Ovary (tissue), 9 donors: ENCODE measurements around the gene ITGB1BP1. TPM values are rescaled to one million over a fixed set of nuclear protein-coding genes. Genes with fewer than 3 reads are reported as not detected.

Experiments used
- DNase-seq, 5 donors: peaks; one replicate each; pipeline ENCODE4 v3.0.0-alpha.2; 2019 to 2020
- H3K27ac ChIP-seq, 2 donors: fragments of 200-600 bp; one replicate each; pipeline versions ENCODE4 v1.5.1 to v1.8.0; 2019 to 2022
- H3K27me3 ChIP-seq: fragments of 200-600 bp; one replicate; pipeline ENCODE4 v1.8.0; 2022
- H3K36me3 ChIP-seq: fragments of 200-600 bp; sonication (generic); one replicate; pipeline ENCODE4 v1.5.1; 2019
- H3K4me1 ChIP-seq: one replicate; pipeline ENCODE4 v1.8.1; 2013; ENCODE audit warnings: mild to moderate bottlenecking, moderate library complexity; ENCODE audit not compliant: insufficient read depth
- H3K4me3 ChIP-seq: fragments of 200-600 bp; sonication (generic); one replicate; pipeline ENCODE4 v1.5.1; 2017
- H3K9me3 ChIP-seq, 2 donors: fragments of 200-600 bp in 1 of 2; sonication (generic) in 1 of 2; one replicate each; pipeline versions ENCODE4 v1.5.1 to v1.8.1; 2013 to 2019; ENCODE audit warnings: mild to moderate bottlenecking in 1 of 2, moderate library complexity in 1 of 2
- CTCF ChIP-seq, 3 donors: fragments of 450-650 bp in 2 of 3; fragments of 200-600 bp in 1 of 3; IDR thresholded peaks; one replicate each; pipeline versions ENCODE4 v1.5.1 to v1.8.0; 2016 to 2022; ENCODE audit warnings: antibody characterized with exemption in 3 of 3, mild to moderate bottlenecking in 1 of 3
- EP300 ChIP-seq: sonication (generic); formaldehyde crosslinking; IDR thresholded peaks from one replicate; pipeline ENCODE4 v1.6.1; 2017; ENCODE audit warnings: antibody characterized with exemption
- POLR2A ChIP-seq: fragments of 450-650 bp; IDR thresholded peaks from one replicate; pipeline ENCODE4 v1.6.1; 2017; ENCODE audit warnings: antibody characterized with exemption, mild to moderate bottlenecking, moderate library complexity
- WGBS, 3 donors: extraction: QIAGEN DNeasy Blood & Tissue Kit in 1 of 3; methylation state at CpG; one replicate each; pipeline versions ENCODE4 v1.1.5 to v1.1.7; 2013 to 2017; 5-methylcytosine and 5-hydroxymethylcytosine counted together
- intact Hi-C, 4 donors: fragments of 100-400 bp; cut with DNase I; formaldehyde crosslinking; loops; one replicate each; pipeline versions ENCODE4 v1.11.0 to v1.15.1; 2022 to 2023
- polyA plus RNA-seq, 2 donors: library from polyadenylated mRNA; stranded (reverse); fragments of 200-250 nt in 1 of 2; fragments of 350-450 nt in 1 of 2; fragmentation: Illumina TruSeq in 1 of 2; extraction: RNeasy Lipid Tissue Mini Kit (QIAGEN cat#74804) in 1 of 2; gene quantifications; one replicate each; pipeline ENCODE4 v1.2.3, GENCODE V29; 2013 to 2014
- total RNA-seq, 7 donors: library from RNA; depleted of rRNA in 2 of 7; stranded (reverse); fragments of >200 nt in 2 of 7; fragmentation: NEBNext Ultra II Directional in 3 of 7; extraction: Animal tissue kit (Norgen Biotek cat#: 25700) in 3 of 7; gene quantifications; one replicate each; pipeline versions ENCODE4 v1.1.0 to v1.2.4, GENCODE V29; 2016 to 2023
- donor health status: DM: no; HTN: no; CAD: no; lungs with moderate emphysema.
- donor health status: DM: no; HTN: no; CAD: no.
- donor health status: Bipolar disorder and iron deficiency.
- donor health status: DM: yes; HTN: yes; CAD: no.
- donor health status: DM: no; HTN: no; CAD: no.
- donor health status: DM: yes; HTN: yes; CAD: no.

ITGB1BP1 gene
- total and polyA plus RNA-seq, 9 donors: 14.5 to 82.2 (median 64.5) TPM

DNA sequence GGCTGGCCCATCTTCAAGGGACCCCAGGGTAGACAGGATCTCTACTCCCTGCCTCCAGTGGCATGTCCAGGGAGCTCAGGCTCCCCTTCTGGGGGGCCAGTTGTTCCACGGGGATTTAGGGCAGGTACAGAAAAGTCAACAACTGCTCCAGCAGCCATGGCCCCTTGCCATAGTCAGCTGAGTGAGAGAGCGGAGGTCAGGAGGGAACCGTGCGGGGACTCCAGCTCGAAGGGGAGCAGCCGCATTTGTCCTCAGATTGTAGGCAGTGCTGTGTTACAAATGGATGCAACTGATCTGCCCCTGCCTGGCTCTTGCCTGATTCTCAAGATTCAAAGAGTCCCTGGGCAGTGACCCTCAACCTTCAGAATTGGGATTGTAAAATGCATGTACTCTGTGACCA is 49.9 kb downstream of the ITGB1BP1 start:
- Histone ChIP-seq H3K4me3 (no peak overlapping the region), H3K4me1 (no peaks in the 10 kb centered on the region), H3K9me3 (no peaks in the 10 kb centered on the region), H3K27ac (no peak overlapping the region), H3K27me3 (no peaks in the 10 kb centered on the region), H3K36me3 (no peaks in the 10 kb centered on the region)
- intact Hi-C loops: loop anchor here in 2 of 4 donors (5.0 to 10.0 kb wide), 2 partner anchors 229 to 231 kb away; no protein-coding TSS in a partner anchor
- no peak for TF ChIP-seq CTCF (IDR thresholded peaks at IDR 0.05)
- no peak for TF ChIP-seq POLR2A
- no peak for TF ChIP-seq EP300
- no peak for DNase-seq
- WGBS, 3 donors: 74 to 81% (median 76%) methylated on average over 6 of the region's 6 CpGs

GRCh38 chr2:9373047-9373446 is 50.3 kb downstream of the ITGB1BP1 start:
- H3K36me3 ChIP-seq: no peaks in the 10 kb centered on the region
- intact Hi-C loops: loop anchor here in 2 of 4 donors (5.0 to 10.0 kb wide), 2 partner anchors 228 to 231 kb away; no protein-coding TSS in a partner anchor

DNA sequence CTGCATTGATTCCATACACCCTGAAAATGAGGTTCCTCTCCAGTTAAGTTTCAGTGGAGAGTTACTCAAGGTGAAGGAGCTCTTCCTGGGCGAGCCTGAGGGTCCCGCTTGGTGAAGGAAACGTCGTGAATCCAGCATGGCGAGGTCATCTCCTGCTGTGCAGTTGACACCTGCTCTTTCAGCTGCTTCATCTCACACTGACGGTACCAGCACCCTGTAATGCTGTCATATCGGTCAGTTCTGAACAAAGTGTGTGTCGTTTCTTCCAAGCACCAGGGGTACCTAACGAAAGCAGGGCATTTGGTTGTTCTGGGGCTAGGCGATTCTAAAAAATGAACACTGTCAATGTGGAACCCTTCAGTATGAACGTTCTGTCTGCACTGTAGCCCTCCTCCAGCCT is 52.6 kb downstream of the ITGB1BP1 start:
- intact Hi-C loops: loop anchor here in 2 of 4 donors (5.0 to 10.0 kb wide), 2 partner anchors 226 to 228 kb away; no protein-coding TSS in a partner anchor
- DNase-seq: no peak
- no peaks in the 10 kb centered on the region for H3K36me3 ChIP-seq
- no peak for TF ChIP-seq POLR2A
- H3K4me1 ChIP-seq: no peaks in the 10 kb centered on the region
- H3K27me3 ChIP-seq: no peaks in the 10 kb centered on the region
- no peak overlapping the region for H3K4me3 ChIP-seq
- 88 to 89% (median 88%) methylated on average over 11 of the region's 11 CpGs for WGBS, 3 donors
- no peaks in the 10 kb centered on the region for H3K9me3 ChIP-seq
- H3K27ac ChIP-seq: no peak overlapping the region

More at GRCh38 chr2:9373047-9373446, 50.3 kb downstream of the ITGB1BP1 start:
- no peaks in the 10 kb centered on the region for H3K27me3 ChIP-seq
- no peaks in the 10 kb centered on the region for H3K4me1 ChIP-seq
- no peak for DNase-seq
- TF ChIP-seq EP300: no peak
- TF ChIP-seq POLR2A: no peak
- TF ChIP-seq CTCF (IDR thresholded peaks at IDR 0.05): no peak
- H3K9me3 ChIP-seq: no peaks in the 10 kb centered on the region
- no peak overlapping the region for H3K4me3 ChIP-seq
- WGBS, 3 donors: 95 to 97% (median 97%) methylated on average over 17 of the region's 17 CpGs
- H3K27ac ChIP-seq: no peak overlapping the region

DNA sequence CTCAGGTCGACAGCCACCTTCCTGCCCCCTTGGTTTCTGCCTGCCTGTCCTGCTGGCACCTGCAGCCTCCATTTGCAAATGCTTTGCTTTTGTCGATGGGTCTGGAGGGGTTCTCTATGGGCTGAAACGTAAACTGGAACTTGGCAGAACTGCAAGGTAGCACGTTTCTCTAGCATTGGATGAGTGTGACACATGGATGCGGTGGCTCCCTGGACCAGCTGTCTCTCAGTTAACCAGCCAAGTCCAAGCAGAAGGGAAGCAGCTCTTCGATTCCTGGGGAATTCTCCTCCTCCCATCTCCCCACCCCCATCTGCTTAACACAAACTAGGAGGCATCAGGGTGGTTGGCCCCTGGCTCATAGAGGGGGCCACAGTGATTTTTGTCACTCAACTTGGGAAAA is 57.3 kb downstream of the ITGB1BP1 start:
- H3K36me3 ChIP-seq: no peaks in the 10 kb centered on the region
- TF ChIP-seq CTCF (IDR thresholded peaks at IDR 0.05) (no peak), EP300 (no peak), POLR2A (no peak)
- intact Hi-C loops: no loop called here
- H3K27ac ChIP-seq: no peak overlapping the region
- H3K9me3 ChIP-seq: no peaks in the 10 kb centered on the region
- no peak for DNase-seq
- no peaks in the 10 kb centered on the region for H3K27me3 ChIP-seq
- H3K4me1 ChIP-seq: no peaks in the 10 kb centered on the region
- H3K4me3 ChIP-seq: no peak overlapping the region
- WGBS, 3 donors: 84 to 88% (median 87%) methylated on average over 6 of the region's 6 CpGs

GRCh38 chr2:9365498-9366019 is 57.8 kb downstream of the ITGB1BP1 start:
- H3K4me1 ChIP-seq: no peaks in the 10 kb centered on the region
- intact Hi-C loops: no loop called here
- no peak overlapping the region for H3K27ac ChIP-seq

More at GRCh38 chr2:9365498-9366019, 57.8 kb downstream of the ITGB1BP1 start:
- Histone ChIP-seq H3K4me3 (no peak overlapping the region), H3K9me3 (no peaks in the 10 kb centered on the region), H3K27me3 (no peaks in the 10 kb centered on the region), H3K36me3 (no peaks in the 10 kb centered on the region)
- no peak for TF ChIP-seq EP300
- TF ChIP-seq POLR2A: no peak
- TF ChIP-seq CTCF (IDR thresholded peaks at IDR 0.05): no peak
- no peak for DNase-seq
- WGBS, 3 donors: 84 to 90% (median 85%) methylated on average over 8 of the region's 8 CpGs
